ENCODE results near the gene CA12. TPM values are rescaled to one million over a fixed set of nuclear protein-coding genes. Genes with fewer than 3 reads are reported as not detected.

CA12 gene
- total RNA-seq, 2 experiments from 2014 or later: not detected

- no peaks in the 10 kb centered on the region for H3K36me3 Mint-ChIP-seq (ENCODE audit: low read depth)
- TF ChIP-seq, protein P1, sequence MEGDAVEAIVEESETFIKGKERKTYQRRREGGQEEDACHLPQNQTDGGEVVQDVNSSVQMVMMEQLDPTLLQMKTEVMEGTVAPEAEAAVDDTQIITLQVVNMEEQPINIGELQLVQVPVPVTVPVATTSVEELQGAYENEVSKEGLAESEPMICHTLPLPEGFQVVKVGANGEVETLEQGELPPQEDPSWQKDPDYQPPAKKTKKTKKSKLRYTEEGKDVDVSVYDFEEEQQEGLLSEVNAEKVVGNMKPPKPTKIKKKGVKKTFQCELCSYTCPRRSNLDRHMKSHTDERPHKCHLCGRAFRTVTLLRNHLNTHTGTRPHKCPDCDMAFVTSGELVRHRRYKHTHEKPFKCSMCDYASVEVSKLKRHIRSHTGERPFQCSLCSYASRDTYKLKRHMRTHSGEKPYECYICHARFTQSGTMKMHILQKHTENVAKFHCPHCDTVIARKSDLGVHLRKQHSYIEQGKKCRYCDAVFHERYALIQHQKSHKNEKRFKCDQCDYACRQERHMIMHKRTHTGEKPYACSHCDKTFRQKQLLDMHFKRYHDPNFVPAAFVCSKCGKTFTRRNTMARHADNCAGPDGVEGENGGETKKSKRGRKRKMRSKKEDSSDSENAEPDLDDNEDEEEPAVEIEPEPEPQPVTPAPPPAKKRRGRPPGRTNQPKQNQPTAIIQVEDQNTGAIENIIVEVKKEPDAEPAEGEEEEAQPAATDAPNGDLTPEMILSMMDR (IDR thresholded peaks at IDR 0.05): no peak
These were observed 12.3 kb downstream of the CA12 start for GRCh38 chr15:63369296-63369695.

GRCh38 chr15:63368503-63368902 lies 13.1 kb downstream of the CA12 start:
- H3K27ac ChIP-seq (ENCODE audit: low read depth in 1 of 2, low read length in 2 of 2): no peak overlapping the region
- Mint-ChIP-seq H3K27me3 (peaks cover 4% of the 10 kb centered on the region), H3K27ac (no peak overlapping the region), H3K4me1 (ENCODE audit: low read depth) (no peaks in the 10 kb centered on the region), H3K9me3 (no peaks in the 10 kb centered on the region), H3K4me3 (no peak overlapping the region), H3K36me3 (ENCODE audit: low read depth) (no peaks in the 10 kb centered on the region)
- CTCF ChIA-PET: interaction anchor here (1.0 kb wide), 1 partner anchor 15 kb away, joined by 3 read pairs; no protein-coding TSS in a partner anchor
- DNase-seq: no peak
- no peak for ATAC-seq (ENCODE audit: poor library complexity)
- no peak overlapping the region for H3K4me3 ChIP-seq (ENCODE audit: low read length)
- no peaks in the 10 kb centered on the region for H3K4me1 ChIP-seq (ENCODE audit: insufficient read depth, low read length)
- POLR2A ChIA-PET: no interaction called here
- TF ChIP-seq, protein P1 (IDR thresholded peaks at IDR 0.05): no peak
- H3K27me3 ChIP-seq (ENCODE audit: control insufficient read depth in 1 of 2, insufficient read depth in 2 of 2, low read length in 2 of 2): no peaks in the 10 kb centered on the region
- intact Hi-C loops (cut with DNase I, micrococcal nuclease): no loop called here
- no peaks in the 10 kb centered on the region for H3K36me3 ChIP-seq (ENCODE audit: insufficient read depth, low read length)
- no peaks in the 10 kb centered on the region for H3K9me3 ChIP-seq (ENCODE audit: control insufficient read depth in 1 of 2, insufficient read depth in 1 of 2, low read length in 2 of 2)

More at GRCh38 chr15:63369296-63369695, 12.3 kb downstream of the CA12 start:
- H3K27ac Mint-ChIP-seq: no peak overlapping the region
- H3K4me3 Mint-ChIP-seq: no peak overlapping the region
- no peaks in the 10 kb centered on the region for H3K4me1 ChIP-seq (ENCODE audit: insufficient read depth, low read length)
- H3K9me3 ChIP-seq (ENCODE audit: control insufficient read depth in 1 of 2, insufficient read depth in 1 of 2, low read length in 2 of 2): no peaks in the 10 kb centered on the region
- CTCF ChIA-PET: interaction anchor here (1.0 kb wide), 1 partner anchor 15 kb away, joined by 3 read pairs; no protein-coding TSS in a partner anchor
- DNase-seq (no peak), ATAC-seq (ENCODE audit: poor library complexity) (no peak)
- H3K9me3 Mint-ChIP-seq: no peaks in the 10 kb centered on the region
- H3K4me1 Mint-ChIP-seq (ENCODE audit: low read depth): no peaks in the 10 kb centered on the region
- intact Hi-C loops (cut with DNase I, micrococcal nuclease): no loop called here
- no peaks in the 10 kb centered on the region for H3K27me3 ChIP-seq (ENCODE audit: control insufficient read depth in 1 of 2, insufficient read depth in 2 of 2, low read length in 2 of 2)
- no peaks in the 10 kb centered on the region for H3K36me3 ChIP-seq (ENCODE audit: insufficient read depth, low read length)
- H3K27me3 Mint-ChIP-seq: peaks cover 4% of the 10 kb centered on the region
- H3K4me3 ChIP-seq (ENCODE audit: low read length): no peak overlapping the region
- no peak overlapping the region for H3K27ac ChIP-seq (ENCODE audit: low read depth in 1 of 2, low read length in 2 of 2)
- POLR2A ChIA-PET: interaction anchor here (0.9 kb wide), 1 partner anchor 34 kb away, joined by 3 read pairs; no protein-coding TSS in a partner anchor

- H3K9me3 Mint-ChIP-seq: no peaks in the 10 kb centered on the region
- ATAC-seq (ENCODE audit: poor library complexity) (no peak), DNase-seq (no peak)
- POLR2A ChIA-PET: no interaction called here
- no peak overlapping the region for H3K4me3 Mint-ChIP-seq
- Histone ChIP-seq H3K4me1 (ENCODE audit: insufficient read depth, low read length) (no peaks in the 10 kb centered on the region), H3K4me3 (ENCODE audit: low read length) (no peak overlapping the region), H3K27ac (ENCODE audit: low read depth in 1 of 2, low read length in 2 of 2) (no peak overlapping the region), H3K9me3 (ENCODE audit: control insufficient read depth in 1 of 2, insufficient read depth in 1 of 2, low read length in 2 of 2) (no peaks in the 10 kb centered on the region), H3K27me3 (ENCODE audit: control insufficient read depth in 1 of 2, insufficient read depth in 2 of 2, low read length in 2 of 2) (no peaks in the 10 kb centered on the region), H3K36me3 (ENCODE audit: insufficient read depth, low read length) (no peaks in the 10 kb centered on the region)
- intact Hi-C loops (cut with DNase I, micrococcal nuclease): no loop called here
- TF ChIP-seq, protein P1 (IDR thresholded peaks at IDR 0.05): no peak
- H3K4me1 Mint-ChIP-seq (ENCODE audit: low read depth): no peaks in the 10 kb centered on the region
- CTCF ChIA-PET: no interaction called here
- no peak overlapping the region for H3K27ac Mint-ChIP-seq
- H3K27me3 Mint-ChIP-seq: peaks cover 4% of the 10 kb centered on the region
- H3K36me3 Mint-ChIP-seq (ENCODE audit: low read depth): no peaks in the 10 kb centered on the region
These were observed 13.7 kb downstream of the CA12 start for GRCh38 chr15:63367900-63368299.
